Gastroesophageal sphincter (tissue), 3 donors: ENCODE measurements around the gene NEDD4L.

Experiments used
- EP300 ChIP-seq: sonication (generic); formaldehyde crosslinking; IDR thresholded peaks from one replicate; pipeline ENCODE4 v1.6.1; 2017; ENCODE audit warnings: antibody characterized with exemption, mild to moderate bottlenecking
- POLR2A ChIP-seq, 2 donors: fragments of 450-650 bp; IDR thresholded peaks; one replicate each; pipeline ENCODE4 v1.6.1; 2017; ENCODE audit warnings: antibody characterized with exemption in 2 of 2, mild to moderate bottlenecking in 2 of 2, moderate library complexity in 1 of 2
- POLR2AphosphoS5 ChIP-seq: sonication (generic); formaldehyde crosslinking; IDR thresholded peaks from one replicate; pipeline ENCODE4 v1.6.1; 2017; ENCODE audit warnings: antibody characterized with exemption
- TF ChIP-seq, protein P1 (sequence below), 4 experiments: fragments of 200-600 bp in 2 of 4; fragments of 450-650 bp in 2 of 4; sonication (generic) in 1 of 4; IDR thresholded peaks; one replicate each; pipeline ENCODE4 v1.5.1; 2017 to 2019; ENCODE audit warnings: antibody characterized with exemption in 4 of 4, mild to moderate bottlenecking in 2 of 4, moderate library complexity in 2 of 4

DNA sequence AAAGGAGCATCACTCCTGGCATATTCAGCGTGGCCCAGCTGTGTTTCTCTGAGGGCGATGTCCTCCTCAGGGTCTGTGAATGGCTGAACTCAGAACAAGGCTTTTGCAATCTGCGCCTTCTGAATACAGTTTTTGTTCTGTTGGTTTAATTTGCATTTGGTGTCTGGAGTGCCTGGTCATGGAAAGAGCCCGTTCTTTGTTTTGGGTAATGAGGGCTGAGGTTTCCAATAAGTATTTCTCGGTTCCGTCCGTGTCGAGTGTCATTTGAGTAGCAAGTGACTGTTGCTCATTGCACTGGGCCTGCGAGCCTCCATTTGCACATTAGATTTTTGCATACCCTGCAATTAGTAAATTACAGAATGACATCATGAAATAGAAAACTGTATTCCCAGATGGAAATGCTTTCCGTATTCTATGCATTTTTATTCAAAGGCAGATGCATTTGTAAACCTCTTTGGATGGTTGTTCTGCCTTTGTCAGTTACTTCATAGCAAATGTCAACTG, 57.3 kb downstream of the NEDD4L start:
- TF ChIP-seq, protein P1, sequence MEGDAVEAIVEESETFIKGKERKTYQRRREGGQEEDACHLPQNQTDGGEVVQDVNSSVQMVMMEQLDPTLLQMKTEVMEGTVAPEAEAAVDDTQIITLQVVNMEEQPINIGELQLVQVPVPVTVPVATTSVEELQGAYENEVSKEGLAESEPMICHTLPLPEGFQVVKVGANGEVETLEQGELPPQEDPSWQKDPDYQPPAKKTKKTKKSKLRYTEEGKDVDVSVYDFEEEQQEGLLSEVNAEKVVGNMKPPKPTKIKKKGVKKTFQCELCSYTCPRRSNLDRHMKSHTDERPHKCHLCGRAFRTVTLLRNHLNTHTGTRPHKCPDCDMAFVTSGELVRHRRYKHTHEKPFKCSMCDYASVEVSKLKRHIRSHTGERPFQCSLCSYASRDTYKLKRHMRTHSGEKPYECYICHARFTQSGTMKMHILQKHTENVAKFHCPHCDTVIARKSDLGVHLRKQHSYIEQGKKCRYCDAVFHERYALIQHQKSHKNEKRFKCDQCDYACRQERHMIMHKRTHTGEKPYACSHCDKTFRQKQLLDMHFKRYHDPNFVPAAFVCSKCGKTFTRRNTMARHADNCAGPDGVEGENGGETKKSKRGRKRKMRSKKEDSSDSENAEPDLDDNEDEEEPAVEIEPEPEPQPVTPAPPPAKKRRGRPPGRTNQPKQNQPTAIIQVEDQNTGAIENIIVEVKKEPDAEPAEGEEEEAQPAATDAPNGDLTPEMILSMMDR (IDR thresholded peaks at IDR 0.05): no peak
- TF ChIP-seq POLR2A (IDR thresholded peaks at IDR 0.05): no peak
- TF ChIP-seq EP300: no peak
- TF ChIP-seq POLR2AphosphoS5: no peak
